ENCODE data around the gene PRKG1. TPM values are rescaled to one million over a fixed set of nuclear protein-coding genes. Genes with fewer than 3 reads are reported as not detected.
A peak's percentile ranks its signal among the peaks of the same experiment; 100 is the strongest.

PRKG1 gene
- total and polyA plus RNA-seq, 2 experiments from 2014 or later, result 18.2 to 21.1 TPM

DNA sequence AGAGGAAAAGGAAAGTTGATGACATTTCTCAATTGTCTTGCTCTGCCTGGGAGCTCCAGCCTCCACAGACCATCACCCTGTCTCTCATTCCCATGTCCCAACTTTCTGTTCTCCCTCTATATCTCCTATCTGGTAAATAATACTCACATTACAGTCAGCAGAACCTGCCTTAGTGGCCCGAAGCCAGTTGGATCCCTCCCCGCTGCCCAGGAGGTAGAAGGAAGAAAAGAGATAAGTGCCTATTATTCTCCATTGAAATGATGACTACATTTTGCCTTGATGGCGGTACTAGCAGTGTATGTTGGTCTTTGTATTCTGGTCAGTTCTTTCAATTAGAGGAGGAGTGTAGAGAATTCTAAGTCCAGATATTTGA is 533.2 kb downstream of the PRKG1 start (continued):
- TF ChIP-seq CTCF (conservative IDR thresholded peaks at IDR 0.05; ENCODE audit: low read depth in 2 of 2) (no peak), REST (IDR thresholded peaks at IDR 0.05; ENCODE audit: unreplicated experiment) (no peak), CREB1 (CRISPR knock-in tag; IDR thresholded peaks at IDR 0.05; ENCODE audit: low read depth) (no peak), EZH2 (IDR thresholded peaks at IDR 0.05; ENCODE audit: low read depth, unreplicated experiment) (no peak), STAT1 (IDR thresholded peaks at IDR 0.05; ENCODE audit: unreplicated experiment) (no peak), POLR2AphosphoS5 (IDR thresholded peaks at IDR 0.05; ENCODE audit: low read depth) (no peak), ZNF114 (CRISPR knock-in tag; IDR thresholded peaks at IDR 0.05) (no peak)

GRCh38 chr10:51608211-51608610 is 533.9 kb downstream of the PRKG1 start:
- H3K4me1 ChIP-seq (ENCODE audit: insufficient read depth), result no peaks in the 10 kb centered on the region
- H3K4me2 ChIP-seq, result no peak overlapping the region
- H4K20me1 ChIP-seq (replicated peaks; ENCODE audit: insufficient read depth), result no peaks in the 10 kb centered on the region
- H3K27ac ChIP-seq (ENCODE audit: low read depth), result no peak overlapping the region
- Mint-ChIP-seq H3K9me3 (no peaks in the 10 kb centered on the region), H3K4me1 (peaks cover 7% of the 10 kb centered on the region; the same call in 2 of the 3 replicates), H3K4me3 (no peak overlapping the region), H3K27me3 (ENCODE audit: insufficient read depth, low read depth, poor library complexity) (no peaks in the 10 kb centered on the region), H3K36me3 (ENCODE audit: low read depth) (no peaks in the 10 kb centered on the region), H3K27ac (peak overlapping the region; percentile 3; the same call in 1 of the 2 replicates)
- H3K4me3 ChIP-seq, result no peak overlapping the region
- no peaks in the 10 kb centered on the region for H3K36me3 ChIP-seq (ENCODE audit: insufficient read depth)
- H3K9me2 ChIP-seq (ENCODE audit: insufficient read depth), result peaks cover 3% of the 10 kb centered on the region; the same call in 1 of the 2 replicates
- DNase-seq (ENCODE audit: low spot score) (no peak), ATAC-seq (no peak)
- no peaks in the 10 kb centered on the region for H3K27me3 ChIP-seq (ENCODE audit: insufficient read depth)
- H3K79me2 ChIP-seq (replicated peaks; ENCODE audit: insufficient read depth), result no peaks in the 10 kb centered on the region
- H3F3A ChIP-seq (replicated peaks; ENCODE audit: low read depth), result no peaks in the 10 kb centered on the region
- no peak overlapping the region for H2AFZ ChIP-seq
- TF ChIP-seq ETS1 (IDR thresholded peaks at IDR 0.05) (no peak), JUNB (IDR thresholded peaks at IDR 0.05; ENCODE audit: unreplicated experiment) (no peak), POLR2AphosphoS5 (IDR thresholded peaks at IDR 0.05; ENCODE audit: low read depth) (no peak), ZNF114 (CRISPR knock-in tag; IDR thresholded peaks at IDR 0.05) (no peak), EZH2phosphoT487 (IDR thresholded peaks at IDR 0.05; ENCODE audit: unreplicated experiment) (no peak), EZH2 (IDR thresholded peaks at IDR 0.05; ENCODE audit: low read depth, unreplicated experiment) (no peak), REST (IDR thresholded peaks at IDR 0.05; ENCODE audit: unreplicated experiment) (no peak)

All from GM23338 (cell line).